Nephron (organoid): Measurements from ENCODE around the gene ACOT9.

ENCODE experiments used
- H3K27ac Mint-ChIP-seq, 3 experiments: 2 replicates each; pipeline ENCODE4 v1.8.0; 2020; ENCODE audit warnings: mixed read lengths in 3 of 3, mild to moderate bottlenecking in 2 of 3, moderate library complexity in 1 of 3
- H3K27me3 Mint-ChIP-seq: 2 replicates; pipeline ENCODE4 v1.8.0; 2021; ENCODE audit warnings: low read depth, mild to moderate bottlenecking, moderate library complexity, mixed read lengths
- H3K36me3 Mint-ChIP-seq: 2 replicates; pipeline ENCODE4 v1.8.0; 2020; ENCODE audit warnings: low read depth, mixed read lengths
- H3K4me1 Mint-ChIP-seq: 2 replicates; pipeline ENCODE4 v1.8.0; 2020; ENCODE audit warnings: mixed read lengths
- H3K4me3 Mint-ChIP-seq, 3 experiments: 2 replicates each; pipeline ENCODE4 v1.8.0; 2020; ENCODE audit warnings: mild to moderate bottlenecking in 3 of 3, mixed read lengths in 3 of 3, moderate library complexity in 2 of 3
- H3K9me3 Mint-ChIP-seq: 2 replicates; pipeline ENCODE4 v1.8.0; 2020; ENCODE audit warnings: mixed read lengths
- TF ChIP-seq, protein P1 (sequence below), 3 experiments: fragments of 200-600 bp; sonication (generic); IDR thresholded peaks; one replicate each; pipeline ENCODE4 v1.5.0; 2021; ENCODE audit warnings: antibody characterized with exemption in 3 of 3; ENCODE audit not compliant: unreplicated experiment in 3 of 3

Gene ACOT9

DNA sequence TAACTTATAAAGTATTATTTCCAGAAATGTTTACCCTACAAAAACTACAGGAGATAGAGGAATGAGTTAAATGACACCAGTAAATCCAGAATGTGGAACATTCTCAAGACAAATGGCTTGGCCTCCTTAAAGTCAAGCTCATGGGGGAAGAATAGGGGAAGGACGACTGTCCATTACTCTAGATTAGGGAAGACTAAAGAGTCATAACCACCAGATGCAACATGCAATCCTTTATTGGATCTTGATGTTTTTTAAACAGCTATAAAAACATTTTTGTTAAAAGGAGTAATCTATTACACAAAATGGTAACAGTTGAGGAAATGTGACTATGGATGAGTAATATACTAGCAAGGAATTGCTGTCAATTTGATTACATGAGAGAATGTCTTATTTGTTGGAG, 11.1 kb downstream of the ACOT9 start:
- Mint-ChIP-seq H3K27ac (no peak overlapping the region), H3K4me3 (no peak overlapping the region), H3K27me3 (no peaks in the 10 kb centered on the region), H3K9me3 (no peaks in the 10 kb centered on the region), H3K36me3 (peaks cover 36% of the 10 kb centered on the region), H3K4me1 (no peaks in the 10 kb centered on the region)
- TF ChIP-seq, protein P1, sequence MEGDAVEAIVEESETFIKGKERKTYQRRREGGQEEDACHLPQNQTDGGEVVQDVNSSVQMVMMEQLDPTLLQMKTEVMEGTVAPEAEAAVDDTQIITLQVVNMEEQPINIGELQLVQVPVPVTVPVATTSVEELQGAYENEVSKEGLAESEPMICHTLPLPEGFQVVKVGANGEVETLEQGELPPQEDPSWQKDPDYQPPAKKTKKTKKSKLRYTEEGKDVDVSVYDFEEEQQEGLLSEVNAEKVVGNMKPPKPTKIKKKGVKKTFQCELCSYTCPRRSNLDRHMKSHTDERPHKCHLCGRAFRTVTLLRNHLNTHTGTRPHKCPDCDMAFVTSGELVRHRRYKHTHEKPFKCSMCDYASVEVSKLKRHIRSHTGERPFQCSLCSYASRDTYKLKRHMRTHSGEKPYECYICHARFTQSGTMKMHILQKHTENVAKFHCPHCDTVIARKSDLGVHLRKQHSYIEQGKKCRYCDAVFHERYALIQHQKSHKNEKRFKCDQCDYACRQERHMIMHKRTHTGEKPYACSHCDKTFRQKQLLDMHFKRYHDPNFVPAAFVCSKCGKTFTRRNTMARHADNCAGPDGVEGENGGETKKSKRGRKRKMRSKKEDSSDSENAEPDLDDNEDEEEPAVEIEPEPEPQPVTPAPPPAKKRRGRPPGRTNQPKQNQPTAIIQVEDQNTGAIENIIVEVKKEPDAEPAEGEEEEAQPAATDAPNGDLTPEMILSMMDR (IDR thresholded peaks at IDR 0.05; ENCODE audit: unreplicated experiment in 3 of 3): no peak

DNA sequence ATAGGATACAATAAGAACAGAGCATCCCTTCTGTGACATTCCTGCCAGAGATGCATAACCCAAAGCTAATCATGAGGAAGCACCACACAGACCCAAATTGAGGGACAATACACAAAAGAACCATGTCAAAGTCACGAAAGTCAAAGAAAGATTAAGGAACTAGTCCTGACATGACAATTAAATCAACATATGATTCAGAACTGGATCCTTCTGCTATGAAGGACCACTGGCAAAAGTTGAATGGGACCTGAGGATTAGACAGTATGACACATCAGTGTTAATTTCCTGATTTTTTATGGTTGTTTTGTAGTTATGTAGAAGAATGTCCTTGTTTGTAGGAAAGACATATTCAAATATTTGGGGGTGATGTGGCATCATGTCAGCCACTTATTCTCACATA, 13.9 kb downstream of the ACOT9 start:
- peaks cover 45% of the 10 kb centered on the region for H3K36me3 Mint-ChIP-seq
- TF ChIP-seq, protein P1 (IDR thresholded peaks at IDR 0.05; ENCODE audit: unreplicated experiment in 3 of 3): no peak
- no peak overlapping the region for H3K27ac Mint-ChIP-seq
- no peaks in the 10 kb centered on the region for H3K9me3 Mint-ChIP-seq
- no peaks in the 10 kb centered on the region for H3K4me1 Mint-ChIP-seq
- H3K4me3 Mint-ChIP-seq: no peak overlapping the region
- H3K27me3 Mint-ChIP-seq: no peaks in the 10 kb centered on the region

DNA sequence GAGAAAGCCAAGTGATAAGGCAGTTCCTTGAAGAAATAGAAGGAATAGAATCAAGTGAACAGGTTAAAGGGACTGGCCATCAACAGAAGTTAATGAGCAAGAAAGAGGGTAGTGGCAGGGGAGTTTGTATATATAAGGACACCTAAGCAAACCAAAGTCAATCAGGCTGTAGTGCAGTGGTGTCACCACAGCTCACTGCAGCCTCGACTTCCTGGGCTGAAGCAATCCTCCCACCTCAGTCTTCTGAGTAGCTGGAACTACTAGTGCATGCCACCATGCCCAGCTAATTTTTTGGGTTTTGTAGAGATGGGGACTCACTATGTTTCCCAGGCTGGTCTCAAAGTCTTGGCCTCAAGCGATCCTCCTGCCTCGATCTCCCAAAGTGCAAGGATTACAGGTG, 15.9 kb downstream of the ACOT9 start:
- no peak overlapping the region for H3K27ac Mint-ChIP-seq

DNA sequence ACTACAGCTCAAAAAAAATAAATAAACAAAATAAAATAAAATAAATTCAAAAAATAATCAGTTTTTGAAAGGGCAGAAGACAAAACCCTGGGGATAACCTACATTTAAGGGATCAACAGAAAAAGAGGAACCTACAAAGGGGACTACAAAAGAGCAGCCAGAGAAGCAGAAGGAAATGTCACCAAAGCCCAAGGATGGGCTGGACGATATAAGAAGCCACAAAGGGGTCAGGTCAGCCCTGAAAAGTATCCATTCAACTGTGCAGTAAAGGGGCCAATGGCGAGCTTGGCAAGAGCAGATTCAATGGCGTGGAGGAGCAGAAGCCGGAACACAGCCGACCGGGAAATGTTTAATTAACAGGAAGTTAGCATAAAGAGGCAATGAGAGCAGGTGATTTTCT, 16.9 kb downstream of the ACOT9 start:
- TF ChIP-seq, protein P1 (IDR thresholded peaks at IDR 0.05; ENCODE audit: unreplicated experiment in 3 of 3): no peak
- Mint-ChIP-seq H3K4me1 (no peaks in the 10 kb centered on the region), H3K4me3 (no peak overlapping the region), H3K27me3 (no peaks in the 10 kb centered on the region), H3K36me3 (peaks cover 34% of the 10 kb centered on the region), H3K27ac (no peak overlapping the region), H3K9me3 (no peaks in the 10 kb centered on the region)

More for the DNA sequence above, 15.9 kb downstream of the ACOT9 start:
- TF ChIP-seq, protein P1 (IDR thresholded peaks at IDR 0.05; ENCODE audit: unreplicated experiment in 3 of 3): no peak
- Mint-ChIP-seq H3K4me3 (no peak overlapping the region), H3K4me1 (no peaks in the 10 kb centered on the region), H3K27me3 (no peaks in the 10 kb centered on the region), H3K36me3 (peaks cover 42% of the 10 kb centered on the region), H3K9me3 (no peaks in the 10 kb centered on the region)

DNA sequence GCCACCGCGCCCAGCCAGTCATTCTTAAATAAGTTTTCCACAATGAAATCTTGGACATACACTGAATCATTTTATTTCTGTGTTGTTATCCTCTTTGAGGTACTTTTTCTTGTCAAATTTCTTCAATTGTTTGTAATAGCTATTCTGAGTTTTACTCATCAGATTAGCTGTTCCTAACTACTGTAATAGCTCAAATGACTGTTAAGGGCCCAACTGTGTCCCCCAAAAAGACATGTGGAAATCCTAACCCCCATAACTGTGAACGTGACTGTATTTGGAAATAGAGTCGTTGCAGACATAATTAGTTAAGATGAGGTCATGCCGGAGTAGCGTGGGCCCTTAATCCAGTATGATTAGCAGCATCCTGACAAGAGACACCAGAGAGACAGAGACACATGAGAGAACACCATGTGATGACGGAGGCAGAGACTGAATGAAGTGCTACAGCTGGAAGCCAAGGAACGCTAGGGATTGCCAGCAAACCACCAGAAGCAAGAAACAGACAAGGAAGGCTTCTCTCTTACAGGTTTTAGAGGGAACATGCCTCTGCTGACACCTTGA, 22.9 kb downstream of the ACOT9 start:
- Mint-ChIP-seq H3K27me3 (no peaks in the 10 kb centered on the region), H3K27ac (no peak overlapping the region), H3K4me1 (no peaks in the 10 kb centered on the region), H3K4me3 (no peak overlapping the region), H3K9me3 (no peaks in the 10 kb centered on the region), H3K36me3 (peaks cover 33% of the 10 kb centered on the region)
- TF ChIP-seq, protein P1 (IDR thresholded peaks at IDR 0.05; ENCODE audit: unreplicated experiment in 3 of 3): no peak

DNA sequence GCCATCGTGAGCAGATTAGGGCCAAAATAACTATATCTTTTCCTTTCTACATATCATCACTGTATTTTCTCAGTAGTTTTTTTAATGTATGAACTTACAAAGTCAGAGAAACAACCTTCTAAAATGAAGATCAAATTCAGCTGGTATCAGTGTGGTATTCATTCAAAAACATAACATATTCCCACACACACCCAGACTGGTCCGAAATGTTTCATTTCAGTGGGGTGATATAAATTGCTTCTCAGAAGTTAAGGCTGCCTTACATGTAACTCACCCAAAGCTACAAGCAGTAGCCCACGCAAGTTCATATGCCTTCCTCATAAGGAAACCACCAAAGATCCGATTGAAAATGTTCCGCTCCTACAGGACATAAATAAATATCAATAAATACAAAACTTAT, 37.8 kb downstream of the ACOT9 start:
- peaks cover 34% of the 10 kb centered on the region for H3K36me3 Mint-ChIP-seq
- H3K4me3 Mint-ChIP-seq: no peak overlapping the region

More for the DNA sequence above, 37.8 kb downstream of the ACOT9 start:
- TF ChIP-seq, protein P1 (IDR thresholded peaks at IDR 0.05; ENCODE audit: unreplicated experiment in 3 of 3): no peak
- no peaks in the 10 kb centered on the region for H3K4me1 Mint-ChIP-seq
- H3K9me3 Mint-ChIP-seq: no peaks in the 10 kb centered on the region
- no peaks in the 10 kb centered on the region for H3K27me3 Mint-ChIP-seq
- no peak overlapping the region for H3K27ac Mint-ChIP-seq
